Measurements from ENCODE around the gene RAB31.

- TF ChIP-seq POLR2A (IDR thresholded peaks at IDR 0.05; ENCODE audit: low read depth, low read length): no peak
- no peak for TF ChIP-seq POLR2AphosphoS5 (IDR thresholded peaks at IDR 0.05; ENCODE audit: low read depth, low read length)
- TF ChIP-seq PAX5 (IDR thresholded peaks at IDR 0.05; ENCODE audit: insufficient read depth, low read length, severe bottlenecking): no peak
- no peak for TF ChIP-seq SPI1 (IDR thresholded peaks at IDR 0.05; ENCODE audit: low read depth, low read length)
These were observed 150.5 kb downstream of the RAB31 start for GRCh38 chr18:9858642-9859041.

All from GM12891 (cell line).